ENCODE measurements around the gene ZNF467. TPM values are rescaled to one million over a fixed set of nuclear protein-coding genes. Genes with fewer than 3 reads are reported as not detected.

ZNF467 gene
- total and polyA plus RNA-seq, 2 of the 8 experiments (the other 6 are each of a cell fraction or from before 2014, with no cell fraction given): 0.50 to 0.51 TPM

DNA sequence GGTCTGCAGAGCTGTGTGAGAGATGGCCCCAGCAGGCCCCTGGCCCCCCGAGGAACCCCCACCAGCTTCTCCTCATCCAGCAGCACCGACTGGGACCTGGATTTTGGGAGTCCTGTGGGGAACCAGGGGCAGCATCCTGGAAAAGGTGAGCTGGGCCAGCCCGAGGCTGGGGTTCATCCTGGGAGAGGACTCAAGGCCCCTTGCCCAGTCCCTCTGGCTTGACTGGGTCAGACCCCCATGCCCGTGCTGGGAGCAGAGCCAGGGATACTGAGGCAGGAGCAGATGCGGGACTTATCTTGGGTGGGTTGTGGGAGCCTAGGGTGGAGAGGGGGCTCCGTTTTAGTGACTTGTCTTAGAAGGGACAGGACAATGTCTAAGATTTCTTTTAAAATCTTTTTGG lies 47.5 kb downstream of the ZNF467 start:
- ChIA-PET CTCF (ENCODE audit: partially characterized antibody) (interaction anchor here (4.9 kb wide), 1 partner anchor 15 kb away, joined by 26 read pairs; no protein-coding TSS in a partner anchor), POLR2A (ENCODE audit: partially characterized antibody) (no interaction called here)
- no peak overlapping the region for H4K8ac ChIP-seq (ENCODE audit: extremely low read depth, insufficient read depth, low read length)
- FAIRE-seq (no peak), DNase-seq (ENCODE audit: low read depth in 1 of 2, low spot score in 2 of 2) (no peak)
- no peaks in the 10 kb centered on the region for H3K79me2 ChIP-seq (ENCODE audit: control insufficient read depth in 1 of 2, insufficient read depth in 2 of 2, low read length in 2 of 2)
- no peak overlapping the region for H2BK15ac ChIP-seq (ENCODE audit: low read length)
- H3K14ac ChIP-seq (ENCODE audit: insufficient read length): no peak overlapping the region
- no peaks in the 10 kb centered on the region for H3K4me1 ChIP-seq (replicated peaks in 1 of 4; ENCODE audit: control insufficient read depth in 3 of 4, insufficient read depth in 4 of 4, low read length in 3 of 4)
- H2BK5ac ChIP-seq (ENCODE audit: low read depth, low read length): no peak overlapping the region
- 88% methylated on average over 6 of the region's 6 CpGs; no CpG with 5 or more reads in 1 of the 2 experiments for WGBS, 2 experiments (ENCODE audit: extremely low coverage in 1 of 2, insufficient coverage in 1 of 2, insufficient read length in 1 of 2, insufficient replicate concordance in 2 of 2, low coverage in 1 of 2, low lambda C conversion rate in 2 of 2, missing lambda C conversion rate in 1 of 2)
- no peak overlapping the region for H2BK120ac ChIP-seq (replicated peaks; ENCODE audit: low read depth, low read length)
- TF ChIP-seq CBX8 (IDR thresholded peaks at IDR 0.05; ENCODE audit: borderline replicate concordance, low read depth, low read length) (no peak), POU5F1 (IDR thresholded peaks at IDR 0.05; ENCODE audit: low read depth, low read length) (no peak), JUND (IDR thresholded peaks at IDR 0.05; ENCODE audit: low read length) (no peak), JUN (IDR thresholded peaks at IDR 0.05; ENCODE audit: low read depth, low read length) (no peak), CTBP2 (IDR thresholded peaks at IDR 0.05; ENCODE audit: borderline replicate concordance, insufficient read depth, insufficient read length, low read length) (no peak)
- no peaks in the 10 kb centered on the region for H3K23me2 ChIP-seq (ENCODE audit: low read depth, low read length)
- H3K56ac ChIP-seq (replicated peaks; ENCODE audit: insufficient read length, low read depth, low read length): no peak overlapping the region
- H2BK20ac ChIP-seq (ENCODE audit: low read length): no peak overlapping the region
- no peak overlapping the region for H3K9ac ChIP-seq (replicated peaks in 1 of 4; ENCODE audit: extremely low read depth in 1 of 4, low read depth in 3 of 4, low read length in 3 of 4)
- H2BK12ac ChIP-seq (ENCODE audit: low read depth, low read length): no peak overlapping the region
- H4K20me1 ChIP-seq (replicated peaks in 1 of 2; ENCODE audit: control insufficient read depth in 1 of 2, insufficient read depth in 2 of 2, low read length in 2 of 2): peaks cover 0 to 10% of the 10 kb centered on the region in 2 experiments
- H3K4me3 ChIP-seq (ENCODE audit: extremely low read depth in 1 of 4, insufficient read depth in 2 of 4, low read depth in 3 of 4, low read length in 4 of 4): no peak overlapping the region
- no peak overlapping the region for H3K4ac ChIP-seq (replicated peaks; ENCODE audit: insufficient read length, low read depth, low read length)
- no peak overlapping the region for H3K23ac ChIP-seq (ENCODE audit: insufficient read length)
- no peaks in the 10 kb centered on the region for H3K9me3 ChIP-seq (ENCODE audit: insufficient read depth in 2 of 2, low read depth in 1 of 2, low read length in 1 of 2)
- H3K4me2 ChIP-seq (ENCODE audit: insufficient read depth in 1 of 2, low read depth in 2 of 2, low read length in 2 of 2): no peak overlapping the region
- no peak overlapping the region for H3K27ac ChIP-seq (ENCODE audit: low read depth, low read length)
- no peak overlapping the region for H2AFZ ChIP-seq (ENCODE audit: low read length)
- H3K79me1 ChIP-seq (ENCODE audit: low read depth, low read length): no peaks in the 10 kb centered on the region
- H2AK5ac ChIP-seq (ENCODE audit: low read depth, low read length): no peak overlapping the region
- H3K36me3 ChIP-seq (ENCODE audit: control insufficient read depth in 2 of 4, insufficient read depth in 4 of 4, low read length in 3 of 4): peaks cover 3 to 21% (median 12%) of the 10 kb centered on the region in 4 experiments; a peak in 6 of 8 replicates
- no peak overlapping the region for H3K18ac ChIP-seq (ENCODE audit: extremely low read depth, low read length)
- no peaks in the 10 kb centered on the region for H3K27me3 ChIP-seq (replicated peaks in 1 of 4; ENCODE audit: control insufficient read depth in 3 of 4, extremely low read depth in 1 of 4, insufficient read depth in 3 of 4, low read length in 3 of 4)
- H4K5ac ChIP-seq (ENCODE audit: insufficient read length, low read depth, low read length): no peak overlapping the region
- no peak overlapping the region for H4K91ac ChIP-seq (replicated peaks; ENCODE audit: insufficient read length, low read length)

All from H1 (cell line).